ENCODE data around the gene JAZF1.

The JAZF1 gene

GRCh38 chr7:27840313-27840712 is 340.3 kb downstream of the JAZF1 start:
- no peak for DNase-seq (ENCODE audit: low read depth, low spot score)

- no peak for DNase-seq (ENCODE audit: low read depth, low spot score)
Measured at GRCh38 chr7:27839099-27839498, 341.5 kb downstream of the JAZF1 start.

- DNase-seq (ENCODE audit: low read depth, low spot score): no peak
Measured at GRCh38 chr7:27836536-27836935, 344.1 kb downstream of the JAZF1 start.

GRCh38 chr7:27835376-27835775 is 345.2 kb downstream of the JAZF1 start:
- DNase-seq (ENCODE audit: low read depth, low spot score): no peak

GRCh38 chr7:27834179-27834921 is 346.2 kb downstream of the JAZF1 start:
- DNase-seq (ENCODE audit: low read depth, low spot score): no peak

- DNase-seq (ENCODE audit: low read depth, low spot score): no peak
Measured at GRCh38 chr7:27826357-27826756, 354.2 kb downstream of the JAZF1 start.

GRCh38 chr7:27825891-27826290 is 354.7 kb downstream of the JAZF1 start:
- DNase-seq (ENCODE audit: low read depth, low spot score): no peak

GRCh38 chr7:27822245-27822644 is 358.4 kb downstream of the JAZF1 start:
- no peak for DNase-seq (ENCODE audit: low read depth, low spot score)

GRCh38 chr7:27812706-27813105 is 367.9 kb downstream of the JAZF1 start:
- no peak for DNase-seq (ENCODE audit: low read depth, low spot score)

GRCh38 chr7:27810186-27810585 is 370.4 kb downstream of the JAZF1 start:
- DNase-seq (ENCODE audit: low read depth, low spot score): no peak

- DNase-seq (ENCODE audit: low read depth, low spot score): peak; percentile 28
Measured at GRCh38 chr7:27808626-27809025, 372.0 kb downstream of the JAZF1 start.

GRCh38 chr7:27804139-27804538 is 376.5 kb downstream of the JAZF1 start:
- DNase-seq (ENCODE audit: low read depth, low spot score): no peak

GRCh38 chr7:27802999-27803398 is 377.6 kb downstream of the JAZF1 start:
- DNase-seq (ENCODE audit: low read depth, low spot score): no peak

GRCh38 chr7:27799212-27799611 is 381.4 kb downstream of the JAZF1 start:
- DNase-seq (ENCODE audit: low read depth, low spot score): no peak

GRCh38 chr7:27795977-27796376 is 384.6 kb downstream of the JAZF1 start:
- DNase-seq (ENCODE audit: low read depth, low spot score): no peak

GRCh38 chr7:27793780-27794179 is 386.8 kb downstream of the JAZF1 start:
- DNase-seq (ENCODE audit: low read depth, low spot score): no peak

- DNase-seq (ENCODE audit: low read depth, low spot score): no peak
Measured at GRCh38 chr7:27788437-27788836, 392.2 kb downstream of the JAZF1 start.

- peak; percentile 64 for DNase-seq (ENCODE audit: low read depth, low spot score)
Measured at GRCh38 chr7:27784399-27785053, 396.1 kb downstream of the JAZF1 start.

- DNase-seq (ENCODE audit: low read depth, low spot score): no peak
Measured at GRCh38 chr7:27782849-27783248, 397.7 kb downstream of the JAZF1 start.

GRCh38 chr7:27781188-27781587 is 399.4 kb downstream of the JAZF1 start:
- DNase-seq (ENCODE audit: low read depth, low spot score): no peak
